Peyer's patch (tissue), 4 donors: Measurements from ENCODE around the gene TSR1.

ENCODE experiments used
- POLR2A ChIP-seq, 2 donors: fragments of 450-650 bp; IDR thresholded peaks; one replicate each; pipeline ENCODE4 v1.5.1; 2017; ENCODE audit warnings: antibody characterized with exemption in 2 of 2, mild to moderate bottlenecking in 2 of 2, moderate library complexity in 2 of 2
- TF ChIP-seq, protein P1 (sequence below), 6 experiments: fragments of 450-650 bp in 4 of 6; fragments of 200-600 bp in 2 of 6; sonication (generic) in 1 of 6; IDR thresholded peaks; one replicate each; pipeline ENCODE4 v1.5.1; 2017 to 2019; ENCODE audit warnings: antibody characterized with exemption in 6 of 6, mild to moderate bottlenecking in 3 of 6, moderate library complexity in 1 of 6

DNA sequence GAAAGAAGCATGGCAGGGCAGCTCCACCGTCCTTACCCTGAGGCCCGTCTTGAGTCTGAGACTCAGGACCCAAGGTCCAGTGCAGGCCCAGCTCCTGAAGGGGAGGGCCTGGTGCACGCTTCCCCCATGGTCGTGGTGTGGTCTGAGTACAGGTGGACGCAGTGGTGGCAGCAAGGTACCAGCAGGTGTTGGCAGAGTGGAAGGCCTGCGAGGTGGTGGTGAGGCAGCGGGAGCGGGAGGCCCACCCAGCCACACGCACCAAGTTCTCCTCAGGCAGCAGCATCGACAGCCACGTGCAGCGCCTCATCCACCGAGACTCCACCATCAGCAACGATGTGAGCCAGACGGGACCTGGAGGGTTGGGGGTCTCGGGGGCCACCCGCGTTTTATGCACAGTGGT lies 36.9 kb upstream of the TSR1 start:
- TF ChIP-seq, protein P1, sequence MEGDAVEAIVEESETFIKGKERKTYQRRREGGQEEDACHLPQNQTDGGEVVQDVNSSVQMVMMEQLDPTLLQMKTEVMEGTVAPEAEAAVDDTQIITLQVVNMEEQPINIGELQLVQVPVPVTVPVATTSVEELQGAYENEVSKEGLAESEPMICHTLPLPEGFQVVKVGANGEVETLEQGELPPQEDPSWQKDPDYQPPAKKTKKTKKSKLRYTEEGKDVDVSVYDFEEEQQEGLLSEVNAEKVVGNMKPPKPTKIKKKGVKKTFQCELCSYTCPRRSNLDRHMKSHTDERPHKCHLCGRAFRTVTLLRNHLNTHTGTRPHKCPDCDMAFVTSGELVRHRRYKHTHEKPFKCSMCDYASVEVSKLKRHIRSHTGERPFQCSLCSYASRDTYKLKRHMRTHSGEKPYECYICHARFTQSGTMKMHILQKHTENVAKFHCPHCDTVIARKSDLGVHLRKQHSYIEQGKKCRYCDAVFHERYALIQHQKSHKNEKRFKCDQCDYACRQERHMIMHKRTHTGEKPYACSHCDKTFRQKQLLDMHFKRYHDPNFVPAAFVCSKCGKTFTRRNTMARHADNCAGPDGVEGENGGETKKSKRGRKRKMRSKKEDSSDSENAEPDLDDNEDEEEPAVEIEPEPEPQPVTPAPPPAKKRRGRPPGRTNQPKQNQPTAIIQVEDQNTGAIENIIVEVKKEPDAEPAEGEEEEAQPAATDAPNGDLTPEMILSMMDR (IDR thresholded peaks at IDR 0.05), result no peak
- TF ChIP-seq POLR2A (IDR thresholded peaks at IDR 0.05), result no peak
